Measurements from ENCODE around the gene GOPC. TPM values are rescaled to one million over a fixed set of nuclear protein-coding genes. Genes with fewer than 3 reads are reported as not detected.
A peak's percentile ranks its signal among the peaks of the same experiment; 100 is the strongest.

GOPC gene
- total and polyA plus RNA-seq, 2 experiments from 2014 or later = 27.9 to 51.4 TPM

GRCh38 chr6:117613920-117614560 lies 11.7 kb upstream of the GOPC start:
- H3K36me3 ChIP-seq = no peaks in the 10 kb centered on the region
- H3K27me3 ChIP-seq = no peaks in the 10 kb centered on the region
- no peak overlapping the region for H3K4me3 ChIP-seq
- no peaks in the 10 kb centered on the region for H3K9me3 ChIP-seq (ENCODE audit: low read depth)
- no peak for TF ChIP-seq CTCF (IDR thresholded peaks at IDR 0.05; ENCODE audit: low read depth, low read length)
- H3K27ac ChIP-seq = no peak overlapping the region
- no peak for DNase-seq (ENCODE audit: low read depth in 1 of 2, low spot score in 1 of 2)
- no peaks in the 10 kb centered on the region for H3K4me1 ChIP-seq (ENCODE audit: low read depth)

GRCh38 chr6:117607511-117607910 lies 5.2 kb upstream of the GOPC start:
- Histone ChIP-seq H3K36me3 (no peaks in the 10 kb centered on the region), H3K27ac (no peak overlapping the region), H3K4me1 (ENCODE audit: low read depth) (no peaks in the 10 kb centered on the region), H3K9me3 (ENCODE audit: low read depth) (no peaks in the 10 kb centered on the region), H3K4me3 (no peak overlapping the region), H3K27me3 (no peaks in the 10 kb centered on the region)
- DNase-seq (ENCODE audit: low read depth in 1 of 2, low spot score in 1 of 2) = no peak
- no peak for TF ChIP-seq CTCF (IDR thresholded peaks at IDR 0.05; ENCODE audit: low read depth, low read length)

GRCh38 chr6:117605169-117605826 lies 3.0 kb upstream of the GOPC start:
- no peaks in the 10 kb centered on the region for H3K36me3 ChIP-seq
- no peak overlapping the region for H3K27ac ChIP-seq
- TF ChIP-seq CTCF (IDR thresholded peaks at IDR 0.05; ENCODE audit: low read depth, low read length) = peak; percentile 77
- H3K27me3 ChIP-seq = no peaks in the 10 kb centered on the region
- no peak overlapping the region for H3K4me3 ChIP-seq
- peak; percentile 68 to 86 for DNase-seq (ENCODE audit: low read depth in 1 of 2, low spot score in 1 of 2)
- H3K4me1 ChIP-seq (ENCODE audit: low read depth) = no peaks in the 10 kb centered on the region
- no peaks in the 10 kb centered on the region for H3K9me3 ChIP-seq (ENCODE audit: low read depth)

- no peak for DNase-seq (ENCODE audit: low read depth in 1 of 2, low spot score in 1 of 2)
- TF ChIP-seq CTCF (IDR thresholded peaks at IDR 0.05; ENCODE audit: low read depth, low read length) = no peak
- Histone ChIP-seq H3K4me1 (ENCODE audit: low read depth) (no peaks in the 10 kb centered on the region), H3K27me3 (no peaks in the 10 kb centered on the region), H3K9me3 (ENCODE audit: low read depth) (no peaks in the 10 kb centered on the region), H3K36me3 (no peaks in the 10 kb centered on the region), H3K4me3 (no peak overlapping the region), H3K27ac (no peak overlapping the region)
These were observed 1.5 kb upstream of the GOPC start for GRCh38 chr6:117603821-117604220.

DNA sequence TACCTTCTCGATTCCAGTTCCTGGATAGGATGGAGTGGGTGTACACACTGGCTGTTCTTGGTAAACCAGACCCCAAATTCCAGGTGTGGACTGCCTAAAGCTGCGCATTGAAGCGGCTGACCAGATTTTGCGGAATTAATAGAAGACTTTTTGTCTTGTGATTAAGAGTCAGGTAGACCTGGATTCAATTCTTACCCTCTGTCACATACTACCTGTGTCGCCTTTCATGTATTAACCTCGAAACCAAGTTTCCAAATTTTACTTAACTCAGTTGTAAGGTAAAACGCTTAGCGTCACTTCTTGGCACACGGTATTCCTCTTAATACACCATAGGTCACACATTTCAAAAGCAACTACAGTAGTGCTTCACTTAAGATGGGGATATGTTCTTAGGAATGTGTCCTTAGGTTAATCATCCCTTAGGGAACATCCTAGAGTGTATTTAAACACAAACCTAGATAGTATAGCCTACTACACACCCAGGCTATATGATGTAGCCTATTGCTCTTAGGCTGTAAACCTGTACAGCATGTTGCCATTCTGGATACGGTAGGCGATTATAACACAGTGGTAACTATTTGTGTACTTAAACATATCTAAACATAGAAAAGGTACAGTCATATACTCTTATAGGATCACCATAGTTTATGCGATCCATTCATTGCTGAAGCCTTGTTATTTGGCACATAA lies 733 bp upstream of the GOPC start:
- no peaks in the 10 kb centered on the region for H3K36me3 ChIP-seq
- H3K27me3 ChIP-seq = no peaks in the 10 kb centered on the region

More for the DNA sequence above, 733 bp upstream of the GOPC start:
- no peaks in the 10 kb centered on the region for H3K9me3 ChIP-seq (ENCODE audit: low read depth)
- no peak for DNase-seq (ENCODE audit: low read depth in 1 of 2, low spot score in 1 of 2)
- H3K27ac ChIP-seq = peak overlapping the region; percentile 92
- H3K4me1 ChIP-seq (ENCODE audit: low read depth) = no peaks in the 10 kb centered on the region
- H3K4me3 ChIP-seq = peak overlapping the region; percentile 69
- TF ChIP-seq CTCF (IDR thresholded peaks at IDR 0.05; ENCODE audit: low read depth, low read length) = no peak

Data from cardiac muscle cell (in vitro differentiated cells and primary cell).